GM12873 (cell line): ENCODE measurements around the gene PDZK1IP1.

Experiments used
- TF ChIP-seq, protein P1 (sequence below): IDR thresholded peaks from 2 replicates; pipeline ENCODE4 v1.5.1; 2012; ENCODE audit warnings: low read depth, mild to moderate bottlenecking, moderate library complexity, low read length, control low read depth; ENCODE audit not compliant: insufficient read depth; ENCODE audit errors: missing control alignments

PDZK1IP1 gene

DNA sequence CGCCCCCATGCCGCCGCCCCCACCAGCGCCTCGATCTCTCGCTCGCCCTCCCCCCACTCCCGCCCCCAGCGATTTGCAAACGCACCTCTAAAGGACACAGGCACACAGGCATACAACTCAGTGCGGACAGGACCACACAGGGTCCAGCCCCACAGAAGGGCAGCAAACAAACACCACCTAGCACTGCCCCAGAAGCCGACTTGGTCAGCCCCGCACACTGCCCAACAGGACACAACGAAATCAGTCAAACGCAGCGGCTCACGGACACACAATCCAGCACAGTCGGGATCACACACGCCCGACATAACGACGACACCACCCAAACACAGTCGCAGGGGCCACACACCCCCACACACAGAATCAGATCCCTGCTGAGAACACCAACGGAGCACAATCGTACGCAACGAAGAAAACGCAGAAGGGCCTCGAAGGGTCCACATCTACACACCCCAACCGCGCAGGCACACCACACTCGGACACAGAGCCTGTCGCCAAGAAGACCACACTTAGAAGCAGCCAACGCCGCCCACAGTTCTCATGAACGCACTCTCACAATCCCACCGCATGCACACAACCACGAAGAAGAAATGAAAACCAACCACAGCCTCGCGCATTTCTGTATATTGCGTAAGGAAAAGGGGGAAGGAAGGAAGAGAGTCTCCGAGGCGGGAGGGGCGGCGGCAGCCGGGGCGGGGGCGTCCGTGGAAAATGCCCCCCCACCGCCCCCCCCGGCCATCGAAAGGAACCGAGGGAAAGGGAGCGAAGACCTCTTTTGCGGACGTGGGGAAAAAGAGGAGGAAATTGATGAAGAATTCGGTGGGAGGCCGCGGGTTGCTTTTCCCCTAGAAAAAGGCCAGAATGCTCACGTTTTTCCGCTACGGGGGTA, 41.7 kb upstream of the PDZK1IP1 start:
- TF ChIP-seq, protein P1, sequence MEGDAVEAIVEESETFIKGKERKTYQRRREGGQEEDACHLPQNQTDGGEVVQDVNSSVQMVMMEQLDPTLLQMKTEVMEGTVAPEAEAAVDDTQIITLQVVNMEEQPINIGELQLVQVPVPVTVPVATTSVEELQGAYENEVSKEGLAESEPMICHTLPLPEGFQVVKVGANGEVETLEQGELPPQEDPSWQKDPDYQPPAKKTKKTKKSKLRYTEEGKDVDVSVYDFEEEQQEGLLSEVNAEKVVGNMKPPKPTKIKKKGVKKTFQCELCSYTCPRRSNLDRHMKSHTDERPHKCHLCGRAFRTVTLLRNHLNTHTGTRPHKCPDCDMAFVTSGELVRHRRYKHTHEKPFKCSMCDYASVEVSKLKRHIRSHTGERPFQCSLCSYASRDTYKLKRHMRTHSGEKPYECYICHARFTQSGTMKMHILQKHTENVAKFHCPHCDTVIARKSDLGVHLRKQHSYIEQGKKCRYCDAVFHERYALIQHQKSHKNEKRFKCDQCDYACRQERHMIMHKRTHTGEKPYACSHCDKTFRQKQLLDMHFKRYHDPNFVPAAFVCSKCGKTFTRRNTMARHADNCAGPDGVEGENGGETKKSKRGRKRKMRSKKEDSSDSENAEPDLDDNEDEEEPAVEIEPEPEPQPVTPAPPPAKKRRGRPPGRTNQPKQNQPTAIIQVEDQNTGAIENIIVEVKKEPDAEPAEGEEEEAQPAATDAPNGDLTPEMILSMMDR, result no peak

DNA sequence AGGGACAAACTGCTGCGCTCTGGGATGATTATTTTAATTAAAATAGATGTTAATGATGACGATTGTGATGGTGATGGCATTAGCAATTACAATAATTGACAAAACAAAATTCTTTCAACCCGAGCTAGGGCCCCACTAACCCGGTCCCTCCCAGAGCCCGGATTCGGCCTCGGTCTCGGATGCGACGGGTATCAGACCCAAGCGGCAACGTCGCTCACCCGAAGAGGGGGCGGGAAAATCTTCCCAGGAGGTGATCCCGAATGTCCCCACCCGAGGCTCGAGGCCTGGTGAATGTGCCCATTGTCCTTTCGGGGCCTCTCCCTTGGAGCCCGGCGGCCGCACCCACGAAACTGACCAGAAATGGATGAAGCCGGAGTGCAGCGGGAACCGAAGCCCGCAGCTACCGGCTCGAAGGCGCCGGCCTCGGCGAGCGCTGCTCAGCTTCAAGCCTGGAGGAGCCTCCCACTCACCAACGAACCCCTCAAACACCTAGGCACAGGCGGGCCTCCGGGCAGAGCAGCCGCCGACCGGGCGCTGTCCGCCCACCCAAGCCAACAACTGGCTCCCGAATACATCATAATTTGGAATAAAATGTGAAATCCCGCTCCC, 41.0 kb upstream of the PDZK1IP1 start:
- TF ChIP-seq, protein P1, result no peak

DNA sequence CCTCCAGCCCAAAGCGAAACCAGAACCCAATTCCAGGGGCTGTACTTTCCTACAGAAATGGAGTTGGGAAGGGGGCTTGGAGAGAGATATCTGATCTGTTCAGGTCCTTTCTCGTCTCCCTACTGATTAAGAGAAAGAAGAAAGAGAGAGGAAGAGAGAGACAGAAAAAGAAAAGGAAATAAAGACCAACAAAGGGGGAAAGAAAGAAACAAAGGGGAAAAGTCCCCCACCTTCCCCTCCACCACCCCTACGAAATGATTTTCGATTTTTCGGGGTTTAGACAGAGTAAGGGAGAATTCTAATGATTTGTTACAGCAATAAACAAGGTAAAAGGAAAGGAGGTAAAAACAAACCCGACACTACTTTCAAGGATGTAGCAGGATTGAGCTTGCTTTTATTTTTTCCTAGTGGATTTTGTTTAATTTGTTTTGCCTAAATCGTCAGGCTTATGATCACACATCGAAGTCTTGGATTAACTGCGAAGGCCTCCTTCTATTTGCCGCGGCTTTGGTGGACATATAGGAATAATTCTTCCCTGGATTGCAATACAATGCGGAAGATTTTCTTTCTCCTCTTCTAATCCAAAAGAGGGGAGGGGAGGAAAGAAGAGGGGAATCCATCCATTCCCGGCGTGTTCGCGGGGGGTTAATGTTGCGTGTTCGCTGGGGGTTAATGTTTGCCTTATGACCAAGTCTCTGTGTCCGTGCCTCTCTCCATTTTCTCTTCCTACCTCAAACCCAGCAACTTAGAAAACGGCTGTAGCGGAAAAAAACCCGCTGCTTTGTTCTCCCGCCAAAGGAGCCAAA, 40.3 kb upstream of the PDZK1IP1 start:
- TF ChIP-seq, protein P1, result no peak

DNA sequence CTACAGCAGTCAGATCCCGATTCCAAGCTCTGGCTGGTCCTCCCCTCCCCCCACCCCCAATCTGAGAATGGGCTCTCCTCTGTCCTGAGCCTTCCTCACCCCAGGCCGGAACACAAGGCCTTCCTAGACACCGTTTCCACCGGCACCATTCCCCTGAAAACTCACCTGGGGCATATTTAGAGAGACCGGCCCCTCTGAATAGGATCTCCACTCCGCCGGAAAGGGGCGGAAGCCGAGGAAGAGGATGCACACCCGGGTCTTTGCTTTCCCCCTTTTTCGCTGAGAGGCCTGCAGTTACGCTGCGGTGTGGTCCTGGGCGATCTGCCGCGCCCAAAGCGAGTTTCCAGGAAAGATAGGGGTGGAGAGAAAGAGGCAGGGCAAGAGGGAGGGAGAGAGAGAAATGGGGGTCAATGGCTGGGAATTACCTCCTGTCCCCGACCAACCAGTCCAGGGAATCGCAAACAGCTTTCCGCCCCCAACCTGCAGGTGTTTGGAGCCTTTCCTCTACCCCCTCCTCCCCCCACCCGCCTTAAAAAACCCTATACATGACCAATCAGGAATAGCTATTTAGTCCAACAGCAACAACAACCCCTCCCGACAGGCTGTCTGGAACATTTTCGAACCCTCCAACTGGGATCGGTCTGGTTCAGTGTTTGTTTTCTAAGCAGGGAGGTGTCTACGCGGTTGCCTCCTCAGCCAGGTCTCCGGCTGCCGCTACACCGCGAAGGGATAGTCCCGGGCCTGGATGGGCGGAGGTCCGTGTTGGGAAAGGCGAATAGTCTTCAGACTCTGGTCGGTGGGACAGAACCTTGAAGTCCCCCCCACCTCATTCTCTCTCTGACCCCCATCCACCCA, 39.4 kb upstream of the PDZK1IP1 start:
- TF ChIP-seq, protein P1, result no peak

DNA sequence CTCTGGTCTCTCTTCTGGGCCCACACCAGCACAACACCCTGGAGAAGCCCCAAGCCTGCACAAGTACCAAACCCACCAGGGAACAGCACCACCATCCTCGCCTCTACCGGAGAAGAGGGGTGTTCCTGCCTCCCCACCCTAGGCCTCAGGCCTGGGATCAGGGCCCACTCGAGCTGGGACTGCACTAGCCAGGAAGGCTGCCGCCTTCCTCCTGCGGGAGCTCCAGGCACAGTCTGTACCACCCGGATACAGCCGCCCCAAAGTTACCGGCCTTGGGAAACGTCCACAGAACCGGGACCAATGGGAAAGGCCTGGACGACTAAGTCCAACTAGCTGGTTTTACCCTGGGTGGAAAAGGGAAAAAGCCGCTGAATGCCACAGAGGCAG, 38.8 kb upstream of the PDZK1IP1 start:
- TF ChIP-seq, protein P1, result no peak

DNA sequence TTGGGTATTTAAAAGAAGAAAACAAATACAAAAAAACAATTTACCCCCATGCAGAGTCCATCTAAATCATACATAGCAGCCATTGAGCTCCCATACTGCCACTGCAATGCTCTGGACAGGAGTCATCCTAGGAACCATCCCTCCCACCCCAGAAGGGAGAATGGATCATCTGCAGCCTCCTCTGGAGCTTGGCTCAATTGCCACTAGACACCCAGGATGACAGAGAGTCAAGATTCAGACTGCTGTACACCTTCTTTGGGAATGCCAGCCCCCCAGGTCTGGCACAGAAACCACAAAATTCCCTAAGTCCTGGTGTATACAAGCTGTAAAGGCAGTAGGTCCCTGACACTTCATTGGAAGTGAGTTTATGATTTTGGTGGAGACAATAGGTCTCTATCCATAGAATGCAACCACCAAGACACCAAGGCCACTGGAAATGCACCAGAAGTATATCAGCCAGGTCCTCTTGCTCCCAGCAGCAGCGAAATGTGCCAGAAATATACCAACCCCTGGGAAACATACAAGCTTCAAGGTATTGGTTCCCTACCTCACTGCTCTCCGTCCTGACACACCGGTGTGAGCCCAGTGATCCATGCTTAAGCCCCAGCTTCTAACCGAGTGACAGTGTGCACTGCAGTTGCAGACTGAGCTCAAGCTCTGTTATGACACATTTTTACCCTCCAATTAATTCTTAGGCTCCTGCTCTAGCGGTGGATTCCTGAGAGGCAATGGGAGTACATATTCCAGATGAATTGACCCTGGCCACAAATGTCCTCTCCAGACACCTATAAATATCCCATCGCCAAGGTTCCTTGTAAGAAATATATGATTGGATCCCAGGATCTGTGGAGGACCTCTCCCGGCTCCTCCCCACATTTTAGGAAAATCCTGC, 37.8 kb upstream of the PDZK1IP1 start:
- TF ChIP-seq, protein P1, result no peak
